Measurements from ENCODE around the gene CTR9.
"Not testable (repeated sequence)": the region's sequence is repeated elsewhere in the genome, so short reads cannot be mapped to it uniquely, and the experiment has no call there.

Gene CTR9

GRCh38 chr11:10785146-10785474, 34.1 kb downstream of the CTR9 start:
- no peak for DNase-seq

- no peak for DNase-seq
Observed at GRCh38 chr11:10786451-10786850, 35.4 kb downstream of the CTR9 start.

- DNase-seq, result peak; percentile 44 to 45
Observed at GRCh38 chr11:10792385-10793068, 41.5 kb downstream of the CTR9 start.

DNA sequence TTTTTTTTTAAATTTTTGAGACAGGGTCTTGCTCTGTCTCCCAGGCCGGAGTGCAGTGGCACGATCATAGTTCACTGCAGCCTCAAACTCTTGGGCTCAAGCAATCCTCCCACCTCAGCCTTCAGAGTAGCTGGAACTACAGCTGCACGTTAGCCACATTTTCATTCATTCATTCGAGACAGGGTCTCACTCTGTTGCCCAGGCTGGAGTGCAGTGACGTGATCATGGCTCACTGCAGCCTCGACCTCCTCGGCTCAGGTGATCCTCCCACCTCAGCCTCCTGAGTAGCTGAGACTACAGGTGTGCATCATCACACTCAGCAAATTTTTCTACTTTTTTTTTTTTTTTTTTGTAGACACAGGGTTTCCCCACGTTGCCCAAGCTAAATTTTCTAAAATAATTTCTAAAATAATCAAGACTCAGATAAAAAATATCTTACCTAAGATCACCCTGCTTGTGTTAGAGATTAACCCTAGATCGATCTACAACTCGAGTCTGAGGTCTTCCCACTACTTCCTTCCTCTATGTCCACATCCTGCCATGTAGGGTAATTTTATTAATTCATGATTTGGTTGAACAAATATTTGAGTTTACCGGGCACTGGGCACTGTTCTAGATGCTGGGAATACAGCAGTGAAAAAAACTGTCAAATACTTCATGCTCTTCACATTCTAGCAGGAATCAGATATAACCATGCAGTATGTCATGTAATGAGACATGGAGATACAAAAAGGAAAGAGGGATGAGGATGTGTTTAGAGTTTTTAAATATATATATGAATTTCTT, 42.6 kb downstream of the CTR9 start:
- DNase-seq, result no peak

DNA sequence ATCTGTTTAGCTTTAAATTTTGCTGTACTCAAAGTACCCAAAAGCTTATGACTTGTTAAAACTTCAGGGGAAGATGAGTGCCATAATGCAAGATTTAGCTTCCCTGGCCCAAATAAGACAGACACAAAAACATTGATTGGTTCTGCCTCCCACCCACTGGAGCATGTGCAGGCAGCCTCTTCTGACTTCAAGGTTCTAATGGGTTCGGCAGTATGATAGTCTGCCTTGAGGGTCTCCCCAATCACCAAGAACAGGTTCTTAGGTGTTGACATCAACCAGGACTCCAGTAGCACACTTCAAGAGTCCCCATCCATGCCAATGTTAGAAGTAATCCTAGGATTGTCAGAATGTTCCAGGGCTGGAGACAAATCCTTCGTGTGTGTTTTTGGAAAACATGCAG, 45.1 kb downstream of the CTR9 start:
- no peak for DNase-seq

- no peak for DNase-seq
Observed at GRCh38 chr11:10797001-10797400, 46.0 kb downstream of the CTR9 start.

DNA sequence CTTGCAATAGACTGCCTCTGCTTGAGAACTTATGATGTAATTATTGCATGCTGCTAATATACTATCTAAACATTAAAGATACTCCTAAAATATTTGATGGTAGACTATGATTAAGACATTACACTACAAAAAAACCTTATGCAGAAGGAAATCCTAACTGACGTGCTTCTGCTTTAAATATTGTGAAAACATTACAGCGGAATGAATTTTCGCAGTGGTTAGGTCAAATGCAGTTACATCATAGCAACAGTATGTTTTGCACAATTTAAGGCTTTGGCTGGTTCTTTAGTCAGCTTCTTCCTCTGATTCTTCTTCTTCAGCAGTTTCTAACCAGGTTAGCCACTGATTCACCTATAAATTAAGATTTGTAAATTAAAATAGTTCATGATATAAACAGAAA, 46.5 kb downstream of the CTR9 start:
- DNase-seq, result no peak

DNA sequence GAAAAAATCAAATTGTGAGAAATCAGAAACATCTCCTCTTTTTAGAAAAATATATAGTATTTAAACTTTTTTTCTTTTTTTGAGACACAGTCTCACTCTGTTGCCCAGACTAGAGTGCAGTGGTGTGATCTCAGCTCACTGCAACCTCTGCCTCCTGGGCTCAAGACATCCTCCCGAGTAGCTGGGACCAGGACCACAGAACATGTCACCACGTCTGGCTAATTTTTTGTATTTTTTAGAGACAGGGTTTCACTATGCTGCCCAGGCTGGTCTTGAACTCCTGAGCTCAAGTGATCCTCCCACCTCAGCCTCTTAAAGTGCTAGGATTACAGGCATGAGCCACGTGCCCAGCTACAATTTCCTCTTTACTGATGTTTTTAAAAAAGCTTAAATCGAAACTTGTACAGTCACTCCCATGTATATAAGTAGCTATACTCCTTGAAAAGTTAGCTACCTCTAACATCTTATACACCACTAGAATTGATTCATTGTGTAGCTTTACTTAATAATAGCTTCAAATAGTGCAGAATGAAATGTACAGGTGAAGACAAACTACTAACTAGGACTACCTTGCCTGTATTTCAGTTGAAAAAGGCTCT, 47.4 kb downstream of the CTR9 start:
- no peak for DNase-seq

- no peak for DNase-seq
Observed at GRCh38 chr11:10800292-10800691, 49.2 kb downstream of the CTR9 start.

DNA sequence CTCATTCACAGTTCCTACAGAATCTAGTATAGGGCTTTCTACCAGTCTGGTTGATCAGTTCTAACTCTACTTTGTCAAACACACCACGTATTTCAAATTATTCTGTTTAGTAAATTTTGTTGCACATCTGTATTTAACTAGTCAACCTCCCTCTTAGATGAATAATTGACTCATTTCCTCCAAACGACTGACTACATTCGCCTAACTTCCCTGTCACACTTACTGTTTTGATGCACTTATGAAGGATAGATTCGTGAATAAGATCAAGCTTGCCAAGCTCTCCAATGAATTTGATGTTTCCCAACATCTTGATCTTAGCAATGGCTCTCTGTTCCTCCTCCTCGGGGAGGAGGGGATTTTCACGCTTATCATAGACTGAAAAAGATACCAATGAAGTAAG, 52.6 kb downstream of the CTR9 start:
- no peak for DNase-seq

- no peak for DNase-seq
Observed at GRCh38 chr11:10805741-10806140, 54.7 kb downstream of the CTR9 start.

DNA sequence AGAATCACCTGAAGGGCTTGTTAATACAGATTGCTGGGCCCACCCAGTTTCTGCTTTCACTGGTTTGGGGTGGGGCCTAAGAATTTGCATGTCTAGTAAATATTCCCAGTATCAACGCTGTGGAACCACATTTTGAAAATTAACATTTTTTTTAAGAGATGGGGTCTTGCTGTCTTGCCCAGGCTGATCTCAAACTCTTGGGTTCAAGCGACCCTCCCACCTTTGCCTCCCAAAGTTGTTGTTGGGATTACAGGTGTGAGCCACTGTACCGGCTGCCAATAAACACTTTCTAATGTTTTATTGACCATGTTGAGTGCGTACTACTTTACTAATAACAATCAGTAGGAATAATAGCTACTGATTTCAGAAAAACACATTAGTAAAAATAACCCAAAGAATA, 55.2 kb downstream of the CTR9 start:
- DNase-seq, result no peak

- peak in 1 of 2 experiments; percentile 6 for DNase-seq
Observed at GRCh38 chr11:10807493-10808234, 56.6 kb downstream of the CTR9 start.

DNA sequence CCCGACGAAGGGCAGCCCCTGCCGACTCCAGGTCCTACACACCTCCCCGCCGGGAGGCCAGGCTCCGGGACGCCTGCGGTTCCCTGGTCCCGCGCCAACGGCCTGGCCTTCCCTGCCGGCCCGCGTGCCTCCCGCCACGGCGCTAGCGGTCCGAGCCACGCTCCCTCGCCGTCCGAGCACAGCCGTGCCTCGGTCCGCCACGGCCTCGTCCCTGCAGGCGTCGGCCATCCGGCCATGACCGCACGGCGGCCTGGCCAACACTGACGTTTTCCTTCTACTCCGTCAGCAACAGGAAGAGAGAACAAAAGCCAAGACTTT, 57.1 kb downstream of the CTR9 start:
- DNase-seq, result no peak

- peak; percentile 87 to 91 for DNase-seq
Observed at GRCh38 chr11:10808553-10809372, 57.7 kb downstream of the CTR9 start, which contains the start of gene EIF4G2. EIF4G2 (minus strand) TSS chr11:10808926.

- DNase-seq, result no peak
Observed at GRCh38 chr11:10809373-10810160, 58.5 kb downstream of the CTR9 start.

DNA sequence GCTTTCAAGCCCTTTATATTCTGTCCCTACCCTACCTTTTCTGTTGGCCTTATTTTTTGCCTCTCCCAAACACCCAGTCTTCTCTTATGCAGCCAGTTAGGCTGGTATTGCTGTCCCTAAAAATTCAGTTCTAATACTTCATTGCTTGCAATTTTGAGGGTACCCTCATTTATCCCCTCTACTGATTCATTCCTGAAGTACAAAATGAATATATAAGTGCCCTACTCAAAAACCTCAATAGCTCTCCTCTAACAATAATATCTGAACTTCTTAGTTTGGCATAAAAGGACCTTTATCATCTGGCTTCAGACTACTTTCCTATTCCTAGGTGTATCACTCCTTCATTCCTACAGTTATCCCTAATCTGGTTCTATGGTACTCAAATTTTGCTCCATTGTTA, 62.9 kb downstream of the CTR9 start:
- DNase-seq, result no peak

GRCh38 chr11:10818594-10818993, 67.5 kb downstream of the CTR9 start:
- no peak for DNase-seq

DNA sequence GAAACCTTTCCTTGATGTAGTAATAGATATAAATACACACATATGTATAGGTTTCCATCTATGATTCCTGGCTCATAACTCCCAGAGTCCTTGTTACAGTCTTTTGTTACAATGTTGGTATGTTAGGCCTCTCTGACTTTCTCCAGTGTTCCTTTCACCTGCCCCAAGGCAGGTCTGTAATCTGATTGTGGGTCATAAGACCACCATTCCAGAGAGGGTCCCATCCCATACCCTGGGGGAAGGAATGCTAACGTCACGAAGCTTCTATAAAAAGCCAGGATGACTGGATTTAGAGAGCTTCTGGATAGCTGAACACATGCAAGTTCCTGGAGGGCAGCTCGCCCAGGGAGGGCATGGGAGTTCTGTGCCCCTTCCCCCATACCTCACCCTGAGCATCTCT, 71.4 kb downstream of the CTR9 start:
- not testable (repeated sequence) for DNase-seq

- no peak for DNase-seq
Observed at GRCh38 chr11:10823152-10823579, 72.1 kb downstream of the CTR9 start.

DNA sequence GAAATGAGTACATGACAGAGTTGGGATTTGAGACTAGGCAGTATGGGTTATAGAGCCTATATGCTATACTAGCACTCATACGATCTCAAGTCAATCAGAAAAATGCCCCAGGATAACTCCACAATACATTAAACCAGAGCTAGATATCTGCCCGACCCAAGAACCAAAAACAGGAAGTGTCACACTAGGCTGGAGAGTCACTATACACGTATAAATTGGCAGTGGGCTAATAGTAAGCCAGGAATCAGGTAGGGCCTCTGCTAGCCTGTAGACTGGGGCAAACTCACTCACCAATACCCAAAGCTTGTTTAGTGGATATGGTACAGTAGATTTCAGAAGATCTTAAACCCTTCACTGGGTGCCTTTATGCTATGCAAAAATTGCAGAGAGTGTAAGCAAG, 73.8 kb downstream of the CTR9 start:
- DNase-seq, result no peak

DNA sequence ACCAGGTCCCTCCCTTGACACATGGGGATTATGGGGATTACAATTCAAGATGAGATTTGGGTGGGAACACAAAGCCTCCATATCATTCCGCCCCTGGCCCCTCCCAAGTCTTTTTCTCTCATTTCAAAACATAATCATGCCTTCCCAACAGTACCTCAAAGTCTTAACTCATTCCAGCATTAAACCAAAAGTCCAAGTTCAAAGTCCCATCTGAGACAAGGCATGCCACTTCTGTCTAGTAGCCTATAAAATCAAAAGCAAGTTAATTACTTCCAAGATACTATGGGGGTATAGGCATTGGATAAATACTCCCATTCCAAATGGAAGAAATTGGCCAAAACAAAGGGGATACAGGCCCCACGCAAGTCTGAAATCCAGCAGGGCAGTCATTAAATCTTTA, 77.4 kb downstream of the CTR9 start:
- no peak for DNase-seq

All from SHP77 (cell line).